Activated CD4-positive, alpha-beta memory T cell treated with anti-CD3 and anti-CD28 coated beads for 36 hours (primary cell): ENCODE data around the gene ZFP42. TPM values are rescaled to one million over a fixed set of nuclear protein-coding genes. Genes with fewer than 3 reads are reported as not detected.

Source experiments
- CTCF ChIA-PET: fragments of 350-600 bp; sonication (Branson Sonifier 250); formaldehyde crosslinking; loops from one replicate; lab custom pipeline; 2021; ENCODE audit warnings: antibody characterized with exemption, inconsistent platforms; lab: Charles Lee
- POLR2A ChIA-PET: fragments of 350-600 bp; sonication (Branson Sonifier 250); formaldehyde crosslinking; loops from one replicate; lab custom pipeline; 2021; ENCODE audit warnings: antibody characterized with exemption; lab: Charles Lee
- DNase-seq: peaks from one replicate; pipeline ENCODE4 v3.0.0-alpha.2; 2020
- H3K27ac Mint-ChIP-seq: one replicate; pipeline ENCODE4 v1.8.0; 2021; ENCODE audit warnings: mixed read lengths
- H3K27me3 Mint-ChIP-seq: one replicate; pipeline ENCODE4 v1.8.0; 2021; ENCODE audit warnings: mixed read lengths
- H3K36me3 Mint-ChIP-seq: one replicate; pipeline ENCODE4 v1.8.0; 2021; ENCODE audit warnings: mixed read lengths
- H3K4me1 Mint-ChIP-seq: one replicate; pipeline ENCODE4 v1.8.0; 2021; ENCODE audit warnings: low read depth, mixed read lengths
- H3K4me3 Mint-ChIP-seq: one replicate; pipeline ENCODE4 v1.8.0; 2021; ENCODE audit warnings: mild to moderate bottlenecking, mixed read lengths
- H3K9me3 Mint-ChIP-seq: one replicate; pipeline ENCODE4 v1.8.0; 2021; ENCODE audit warnings: mixed read lengths
- intact Hi-C: fragments of 100-400 bp; cut with micrococcal nuclease; formaldehyde crosslinking; loops from one replicate; pipeline ENCODE4 v1.15.1; 2023
- total RNA-seq, 2 experiments: library from RNA; stranded (reverse); gene quantifications; one replicate each; pipeline ENCODE4 v1.2.3, GENCODE V29; 2021

ZFP42 gene
- total RNA-seq, 2 experiments from 2014 or later: not detected

DNA sequence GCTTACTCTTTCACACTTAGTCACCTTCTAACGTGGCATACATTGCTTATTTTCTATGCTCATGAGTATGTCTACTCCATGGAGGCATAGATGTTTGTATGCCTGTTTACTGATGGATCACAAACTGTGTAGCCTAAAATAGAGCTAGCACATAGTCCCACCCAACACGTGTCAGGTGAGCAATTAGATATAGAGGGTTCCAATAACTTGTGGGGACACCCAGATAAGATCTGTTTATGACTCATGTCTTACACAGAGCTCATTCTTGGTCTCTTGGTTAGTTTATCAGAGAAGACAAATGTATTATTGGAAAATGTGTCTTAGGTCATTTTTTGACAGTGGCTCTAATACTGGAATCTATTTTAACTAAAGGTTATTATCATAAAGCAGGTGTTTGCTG is 6.8 kb downstream of the ZFP42 start:
- DNase-seq: no peak
- Mint-ChIP-seq H3K27me3 (peaks cover 2% of the 10 kb centered on the region), H3K36me3 (peaks cover 2% of the 10 kb centered on the region), H3K9me3 (peaks cover 3% of the 10 kb centered on the region), H3K27ac (no peak overlapping the region), H3K4me1 (no peaks in the 10 kb centered on the region), H3K4me3 (no peak overlapping the region)
- ChIA-PET POLR2A (no interaction called here), CTCF (no interaction called here)
- intact Hi-C loops: no loop called here

DNA sequence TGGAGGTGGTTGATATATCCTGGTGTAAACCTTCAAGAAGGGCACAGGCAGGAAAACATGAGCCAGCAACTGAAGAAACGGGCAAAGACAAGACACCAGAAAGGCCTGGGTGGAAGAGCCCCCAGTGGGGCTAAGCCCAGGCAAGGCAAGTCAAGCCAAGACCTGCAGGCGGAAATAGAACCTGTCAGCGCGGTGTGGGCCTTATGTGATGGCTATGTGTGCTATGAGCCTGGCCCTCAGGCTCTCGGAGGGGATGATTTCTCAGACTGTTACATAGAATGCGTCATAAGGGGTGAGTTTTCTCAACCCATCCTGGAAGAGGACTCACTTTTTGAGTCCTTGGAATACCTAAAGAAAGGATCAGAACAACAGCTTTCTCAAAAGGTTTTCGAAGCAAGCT is 7.2 kb downstream of the ZFP42 start:
- POLR2A ChIA-PET: no interaction called here
- H3K4me3 Mint-ChIP-seq: no peak overlapping the region
- no peak for DNase-seq
- H3K27ac Mint-ChIP-seq: no peak overlapping the region
- H3K27me3 Mint-ChIP-seq: no peaks in the 10 kb centered on the region
- CTCF ChIA-PET: no interaction called here
- H3K4me1 Mint-ChIP-seq: no peaks in the 10 kb centered on the region
- intact Hi-C loops: no loop called here
- no peaks in the 10 kb centered on the region for H3K9me3 Mint-ChIP-seq
- no peaks in the 10 kb centered on the region for H3K36me3 Mint-ChIP-seq

DNA sequence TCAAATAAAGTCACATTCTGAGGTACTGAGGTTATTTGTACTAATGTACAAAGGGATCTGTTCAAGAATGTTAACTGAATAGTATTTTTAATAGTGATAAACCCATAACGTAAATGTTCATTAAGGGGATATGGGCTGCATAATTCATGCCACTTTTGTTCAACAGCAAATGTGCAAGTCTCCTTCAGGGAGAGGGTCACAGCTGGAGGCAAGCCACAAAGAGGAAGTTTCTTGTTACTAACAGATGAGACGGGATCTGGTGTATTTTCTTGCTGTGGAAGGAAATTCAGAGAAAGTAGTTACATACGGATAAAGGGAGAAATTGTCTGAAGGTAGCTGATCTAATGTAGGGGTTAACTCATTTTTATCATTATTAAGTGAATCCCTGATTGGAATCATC is 10.0 kb downstream of the ZFP42 start:
- ChIA-PET POLR2A (no interaction called here), CTCF (no interaction called here)
- intact Hi-C loops: no loop called here
- no peak overlapping the region for H3K4me3 Mint-ChIP-seq
- no peak overlapping the region for H3K27ac Mint-ChIP-seq
- H3K36me3 Mint-ChIP-seq: no peaks in the 10 kb centered on the region
- DNase-seq: no peak
- no peaks in the 10 kb centered on the region for H3K4me1 Mint-ChIP-seq
- H3K27me3 Mint-ChIP-seq: no peaks in the 10 kb centered on the region
- H3K9me3 Mint-ChIP-seq: peaks cover 7% of the 10 kb centered on the region

- Mint-ChIP-seq H3K4me1 (no peaks in the 10 kb centered on the region), H3K27ac (no peak overlapping the region), H3K4me3 (no peak overlapping the region), H3K36me3 (no peaks in the 10 kb centered on the region), H3K27me3 (no peaks in the 10 kb centered on the region), H3K9me3 (peaks cover 8% of the 10 kb centered on the region)
- intact Hi-C loops: no loop called here
- ChIA-PET POLR2A (no interaction called here), CTCF (no interaction called here)
- DNase-seq: no peak
Observed at GRCh38 chr4:188006285-188006848, 10.8 kb downstream of the ZFP42 start.

DNA sequence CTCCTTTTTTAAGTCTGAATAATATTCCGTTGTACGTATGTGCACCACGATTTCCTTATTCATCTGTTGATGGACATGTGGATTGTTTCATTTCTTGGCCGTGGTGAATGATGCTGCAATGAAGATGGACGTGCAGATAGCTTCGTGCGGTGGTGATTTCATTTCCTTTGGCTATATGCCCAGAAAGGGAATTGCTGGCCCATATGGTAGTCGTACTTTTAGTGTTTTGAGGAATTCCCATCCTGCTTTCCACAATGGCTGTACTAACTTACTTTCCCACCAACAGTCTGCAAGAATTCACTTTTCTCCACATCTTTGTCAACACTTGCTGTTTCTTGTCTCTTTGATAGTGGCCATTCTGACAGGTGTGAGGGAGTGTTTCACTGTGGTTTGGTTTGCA is 12.8 kb downstream of the ZFP42 start:
- Mint-ChIP-seq H3K9me3 (peaks cover 8% of the 10 kb centered on the region), H3K27me3 (no peaks in the 10 kb centered on the region), H3K4me3 (no peak overlapping the region), H3K27ac (no peak overlapping the region), H3K36me3 (no peaks in the 10 kb centered on the region), H3K4me1 (no peaks in the 10 kb centered on the region)
- ChIA-PET POLR2A (no interaction called here), CTCF (no interaction called here)
- intact Hi-C loops: no loop called here
- DNase-seq: no peak

DNA sequence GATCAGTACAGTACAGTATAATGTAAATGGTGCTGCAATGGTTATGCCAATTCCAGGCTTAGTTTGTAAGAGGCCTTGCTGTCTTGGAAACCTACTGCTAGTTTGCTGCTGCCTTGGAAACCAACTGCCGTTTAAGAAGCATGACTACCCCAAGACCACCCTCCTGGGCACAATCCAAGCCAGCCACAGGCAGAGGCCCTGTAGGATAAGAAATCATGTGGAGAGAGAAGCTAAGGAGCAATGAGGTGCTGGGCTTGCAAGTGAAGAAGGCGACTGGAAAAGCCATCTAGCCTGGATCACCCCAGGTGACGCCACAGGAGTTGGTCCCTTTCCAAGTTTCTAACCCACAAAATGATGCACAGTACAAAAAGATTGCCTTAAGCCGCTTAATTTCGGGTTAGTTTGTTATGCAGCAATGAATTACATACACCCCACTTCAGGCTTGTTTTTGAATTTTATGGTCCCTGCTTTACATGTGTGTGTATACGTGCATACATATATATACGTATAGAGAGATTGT is 16.9 kb downstream of the ZFP42 start:
- no peaks in the 10 kb centered on the region for H3K4me1 Mint-ChIP-seq
- no peak overlapping the region for H3K4me3 Mint-ChIP-seq
- H3K27me3 Mint-ChIP-seq: no peaks in the 10 kb centered on the region
- H3K36me3 Mint-ChIP-seq: no peaks in the 10 kb centered on the region
- intact Hi-C loops: no loop called here
- ChIA-PET CTCF (no interaction called here), POLR2A (no interaction called here)
- peaks cover 13% of the 10 kb centered on the region for H3K9me3 Mint-ChIP-seq
- no peak for DNase-seq
- H3K27ac Mint-ChIP-seq: no peak overlapping the region

- Mint-ChIP-seq H3K27me3 (no peaks in the 10 kb centered on the region), H3K4me3 (no peak overlapping the region), H3K4me1 (no peaks in the 10 kb centered on the region), H3K27ac (no peak overlapping the region), H3K9me3 (peaks cover 6% of the 10 kb centered on the region), H3K36me3 (no peaks in the 10 kb centered on the region)
- intact Hi-C loops: no loop called here
- CTCF ChIA-PET: no interaction called here
- POLR2A ChIA-PET: no interaction called here
- no peak for DNase-seq
Observed at GRCh38 chr4:188015025-188015940, 19.7 kb downstream of the ZFP42 start.

DNA sequence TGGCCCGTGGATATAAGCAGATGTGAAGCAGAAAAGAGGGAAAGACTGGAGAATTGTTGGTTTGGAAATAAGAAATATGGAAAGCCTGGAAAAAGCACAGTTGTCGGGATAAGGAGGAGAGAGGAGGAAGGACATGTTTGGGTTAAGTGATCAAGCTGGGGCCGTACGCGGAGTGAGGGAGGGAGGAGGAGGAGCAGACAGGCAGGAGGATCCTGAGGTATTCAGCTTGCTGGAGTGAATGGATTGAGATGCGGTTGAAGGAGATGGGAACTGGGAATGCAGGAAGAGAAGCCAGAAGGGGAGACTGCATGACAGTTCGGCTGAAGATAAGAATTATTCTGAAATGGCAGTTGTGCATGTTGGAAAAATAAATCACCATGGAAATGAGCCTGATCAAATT is 21.2 kb downstream of the ZFP42 start:
- ChIA-PET CTCF (no interaction called here), POLR2A (no interaction called here)
- no peak for DNase-seq
- Mint-ChIP-seq H3K27ac (no peak overlapping the region), H3K9me3 (peaks cover 7% of the 10 kb centered on the region), H3K36me3 (no peaks in the 10 kb centered on the region), H3K4me1 (no peaks in the 10 kb centered on the region), H3K4me3 (no peak overlapping the region), H3K27me3 (no peaks in the 10 kb centered on the region)
- intact Hi-C loops: no loop called here

DNA sequence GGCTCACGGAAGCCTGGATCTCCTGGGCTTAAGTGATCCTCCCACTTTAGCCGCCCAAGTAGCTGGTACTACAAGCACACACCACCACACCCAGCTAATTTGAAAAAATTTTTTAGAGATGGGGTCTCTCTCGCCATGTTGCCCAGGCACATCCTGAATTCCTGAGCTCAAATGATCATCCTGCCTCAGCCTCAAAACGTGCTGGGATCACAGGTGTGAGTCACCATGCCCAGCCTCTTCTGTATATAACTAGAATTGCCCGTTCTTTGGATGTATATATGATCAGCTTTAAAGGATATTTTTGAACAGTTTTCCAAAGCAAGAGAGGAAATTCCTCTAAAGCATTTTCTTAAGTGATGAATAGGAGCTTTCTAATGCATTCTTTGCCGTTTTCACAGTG is 22.7 kb downstream of the ZFP42 start:
- H3K4me1 Mint-ChIP-seq: no peaks in the 10 kb centered on the region
- CTCF ChIA-PET: no interaction called here
- DNase-seq: no peak
- no peaks in the 10 kb centered on the region for H3K36me3 Mint-ChIP-seq
- POLR2A ChIA-PET: no interaction called here
- H3K27me3 Mint-ChIP-seq: no peaks in the 10 kb centered on the region
- H3K4me3 Mint-ChIP-seq: no peak overlapping the region
- H3K9me3 Mint-ChIP-seq: peaks cover 7% of the 10 kb centered on the region
- intact Hi-C loops: no loop called here
- no peak overlapping the region for H3K27ac Mint-ChIP-seq

DNA sequence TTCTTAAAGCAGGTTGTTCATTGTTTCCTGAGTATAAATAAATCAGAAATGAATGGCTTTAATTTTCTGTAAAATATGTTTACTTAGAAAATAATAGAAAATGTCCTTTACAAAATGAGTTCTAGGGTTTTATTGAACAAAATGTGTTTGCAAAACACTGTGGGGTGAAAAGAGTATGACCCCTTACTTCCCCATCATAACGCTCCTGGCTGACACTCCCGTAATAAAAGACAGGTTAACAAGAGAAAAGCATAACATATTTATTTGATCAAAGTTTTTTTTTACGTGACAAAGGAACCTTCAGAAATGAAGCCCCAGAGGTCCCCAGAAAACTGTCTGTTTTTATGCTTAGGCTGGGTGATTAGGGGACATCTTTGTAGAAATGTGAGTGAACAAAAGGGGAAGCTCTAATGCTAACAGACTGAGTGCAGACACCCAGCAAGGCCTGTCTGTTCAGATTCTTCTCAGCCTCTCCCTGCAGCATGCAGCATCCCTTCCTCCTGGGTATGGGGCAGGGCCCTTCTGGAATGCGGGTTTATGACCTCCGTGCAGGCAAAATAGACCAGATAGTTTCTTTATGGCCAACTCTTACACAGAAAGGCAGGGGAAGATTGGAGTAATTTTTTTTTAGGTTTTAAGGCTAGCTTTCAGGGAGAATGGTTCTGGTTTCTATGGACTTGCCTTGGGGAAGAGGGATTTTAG is 26.1 kb downstream of the ZFP42 start:
- ChIA-PET POLR2A (no interaction called here), CTCF (no interaction called here)
- intact Hi-C loops: no loop called here
- no peak overlapping the region for H3K4me3 Mint-ChIP-seq
- peaks cover 5% of the 10 kb centered on the region for H3K9me3 Mint-ChIP-seq
- H3K36me3 Mint-ChIP-seq: no peaks in the 10 kb centered on the region
- DNase-seq: no peak
- H3K4me1 Mint-ChIP-seq: no peaks in the 10 kb centered on the region
- H3K27me3 Mint-ChIP-seq: no peaks in the 10 kb centered on the region
- no peak overlapping the region for H3K27ac Mint-ChIP-seq

GRCh38 chr4:188023682-188024081 is 28.1 kb downstream of the ZFP42 start:
- Mint-ChIP-seq H3K36me3 (no peaks in the 10 kb centered on the region), H3K4me1 (no peaks in the 10 kb centered on the region), H3K27ac (no peak overlapping the region), H3K27me3 (no peaks in the 10 kb centered on the region), H3K4me3 (no peak overlapping the region), H3K9me3 (peaks cover 5% of the 10 kb centered on the region)
- ChIA-PET CTCF (no interaction called here), POLR2A (no interaction called here)
- DNase-seq: no peak
- intact Hi-C loops: no loop called here

DNA sequence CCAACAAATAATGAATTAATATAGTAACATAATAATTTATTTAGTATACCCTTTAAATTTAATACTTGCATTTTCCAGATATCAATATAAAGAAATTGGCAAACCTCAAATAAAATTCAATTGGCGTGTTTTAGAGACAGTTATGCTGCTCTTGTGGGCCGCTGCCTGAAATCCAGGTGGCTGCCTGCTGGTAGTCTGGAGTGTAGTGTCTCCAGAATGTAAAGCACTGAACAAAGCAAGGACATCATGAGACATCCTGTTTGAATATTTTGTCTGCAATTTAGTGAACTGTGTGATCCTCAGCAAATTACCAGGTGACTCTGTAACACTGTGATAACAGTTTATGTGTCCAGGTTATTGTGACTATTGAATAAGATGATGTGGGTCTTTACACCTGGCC is 29.9 kb downstream of the ZFP42 start:
- ChIA-PET POLR2A (no interaction called here), CTCF (no interaction called here)
- no peak for DNase-seq
- Mint-ChIP-seq H3K4me1 (no peaks in the 10 kb centered on the region), H3K4me3 (no peak overlapping the region), H3K9me3 (peaks cover 11% of the 10 kb centered on the region), H3K27ac (no peak overlapping the region), H3K36me3 (no peaks in the 10 kb centered on the region), H3K27me3 (no peaks in the 10 kb centered on the region)
- intact Hi-C loops: no loop called here
